ENCODE data around the gene PDCD4. TPM values are rescaled to one million over a fixed set of nuclear protein-coding genes. Genes with fewer than 3 reads are reported as not detected.
A peak's percentile ranks its signal among the peaks of the same experiment; 100 is the strongest.

The PDCD4 gene
- total and polyA plus RNA-seq, 2 of the 13 experiments (the other 11 are each of a cell fraction or from before 2014, with no cell fraction given), result 22.8 to 56.2 TPM

- TF ChIP-seq ZBTB4 (CRISPR knock-in tag; IDR thresholded peaks at IDR 0.05; ENCODE audit: borderline replicate concordance), result no peak
- TF ChIP-seq NR1H2 (CRISPR knock-in tag; IDR thresholded peaks at IDR 0.05; ENCODE audit: borderline replicate concordance, low read depth), result no peak
- TF ChIP-seq SP4 (CRISPR knock-in tag; IDR thresholded peaks at IDR 0.05), result peak; percentile 79; the same call in 1 of the 2 replicates
- TF ChIP-seq, protein P1, sequence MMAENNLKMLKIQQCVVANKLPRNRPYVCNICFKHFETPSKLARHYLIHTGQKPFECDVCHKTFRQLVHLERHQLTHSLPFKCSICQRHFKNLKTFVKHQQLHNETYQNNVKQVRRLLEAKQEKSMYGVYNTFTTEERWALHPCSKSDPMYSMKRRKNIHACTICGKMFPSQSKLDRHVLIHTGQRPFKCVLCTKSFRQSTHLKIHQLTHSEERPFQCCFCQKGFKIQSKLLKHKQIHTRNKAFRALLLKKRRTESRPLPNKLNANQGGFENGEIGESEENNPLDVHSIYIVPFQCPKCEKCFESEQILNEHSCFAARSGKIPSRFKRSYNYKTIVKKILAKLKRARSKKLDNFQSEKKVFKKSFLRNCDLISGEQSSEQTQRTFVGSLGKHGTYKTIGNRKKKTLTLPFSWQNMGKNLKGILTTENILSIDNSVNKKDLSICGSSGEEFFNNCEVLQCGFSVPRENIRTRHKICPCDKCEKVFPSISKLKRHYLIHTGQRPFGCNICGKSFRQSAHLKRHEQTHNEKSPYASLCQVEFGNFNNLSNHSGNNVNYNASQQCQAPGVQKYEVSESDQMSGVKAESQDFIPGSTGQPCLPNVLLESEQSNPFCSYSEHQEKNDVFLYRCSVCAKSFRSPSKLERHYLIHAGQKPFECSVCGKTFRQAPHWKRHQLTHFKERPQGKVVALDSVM (CRISPR knock-in tag; IDR thresholded peaks at IDR 0.05), result no peak
- TF ChIP-seq SPEN (CRISPR knock-in tag; IDR thresholded peaks at IDR 0.05; ENCODE audit: low read depth), result peak; percentile 38; the same call in 1 of the 2 replicates
- no peak for TF ChIP-seq ELF1 (CRISPR knock-in tag; IDR thresholded peaks at IDR 0.05)
- TF ChIP-seq ZNF567 (CRISPR knock-in tag; IDR thresholded peaks at IDR 0.05; ENCODE audit: borderline replicate concordance), result no peak
- no peak for TF ChIP-seq ZNF282 (IDR thresholded peaks at IDR 0.05; ENCODE audit: partially characterized antibody)
- TF ChIP-seq MEIS2 (CRISPR knock-in tag; IDR thresholded peaks at IDR 0.05), result no peak
- no peak for TF ChIP-seq GLI4 (CRISPR knock-in tag; IDR thresholded peaks at IDR 0.05; ENCODE audit: borderline replicate concordance)
- TF ChIP-seq, protein P2, sequence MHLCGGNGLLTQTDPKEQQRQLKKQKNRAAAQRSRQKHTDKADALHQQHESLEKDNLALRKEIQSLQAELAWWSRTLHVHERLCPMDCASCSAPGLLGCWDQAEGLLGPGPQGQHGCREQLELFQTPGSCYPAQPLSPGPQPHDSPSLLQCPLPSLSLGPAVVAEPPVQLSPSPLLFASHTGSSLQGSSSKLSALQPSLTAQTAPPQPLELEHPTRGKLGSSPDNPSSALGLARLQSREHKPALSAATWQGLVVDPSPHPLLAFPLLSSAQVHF (CRISPR knock-in tag; IDR thresholded peaks at IDR 0.05), result no peak
- no peak for TF ChIP-seq ZNF12 (CRISPR knock-in tag; IDR thresholded peaks at IDR 0.05)
- no peak for TF ChIP-seq SAFB2 (CRISPR knock-in tag; IDR thresholded peaks at IDR 0.05; ENCODE audit: borderline replicate concordance, low read depth)
- no peak for TF ChIP-seq ZNF382 (CRISPR knock-in tag; IDR thresholded peaks at IDR 0.05; ENCODE audit: borderline replicate concordance)
- TF ChIP-seq SMYD3 (CRISPR knock-in tag; IDR thresholded peaks at IDR 0.05), result no peak
- TF ChIP-seq ZBTB46 (CRISPR knock-in tag; IDR thresholded peaks at IDR 0.05; ENCODE audit: borderline replicate concordance), result no peak
- TF ChIP-seq ZNF790 (CRISPR knock-in tag; IDR thresholded peaks at IDR 0.05; ENCODE audit: borderline replicate concordance), result no peak
- TF ChIP-seq ZNF547 (CRISPR knock-in tag; IDR thresholded peaks at IDR 0.05), result no peak
- peak; percentile 1; the same call in 1 of the 2 replicates for TF ChIP-seq SAP130 (CRISPR knock-in tag; IDR thresholded peaks at IDR 0.05; ENCODE audit: low read depth)
- no peak for TF ChIP-seq KDM5B (CRISPR knock-in tag; IDR thresholded peaks at IDR 0.05; ENCODE audit: borderline replicate concordance)
- no peak for TF ChIP-seq ZNF180 (CRISPR knock-in tag; IDR thresholded peaks at IDR 0.05; ENCODE audit: borderline replicate concordance, low read depth)
- no peak for TF ChIP-seq PRPF4 (IDR thresholded peaks at IDR 0.05; ENCODE audit: low read depth, low read length, poor library complexity, severe bottlenecking)
- no peak for TF ChIP-seq ZNF557 (CRISPR knock-in tag; IDR thresholded peaks at IDR 0.05)
Observed at GRCh38 chr10:110919349-110919931, 47.7 kb downstream of the PDCD4 start, which contains the start of gene SHOC2 (continued).
